HG03108 (cell line): ENCODE results near the gene FUT1.

Experiments used
- ATAC-seq: cut with Tn5 transposase; IDR thresholded peaks from one replicate; pipeline ENCODE4 v1.9.1; 2021; ENCODE audit warnings: moderate library complexity; ENCODE audit not compliant: unreplicated experiment

The FUT1 gene

DNA sequence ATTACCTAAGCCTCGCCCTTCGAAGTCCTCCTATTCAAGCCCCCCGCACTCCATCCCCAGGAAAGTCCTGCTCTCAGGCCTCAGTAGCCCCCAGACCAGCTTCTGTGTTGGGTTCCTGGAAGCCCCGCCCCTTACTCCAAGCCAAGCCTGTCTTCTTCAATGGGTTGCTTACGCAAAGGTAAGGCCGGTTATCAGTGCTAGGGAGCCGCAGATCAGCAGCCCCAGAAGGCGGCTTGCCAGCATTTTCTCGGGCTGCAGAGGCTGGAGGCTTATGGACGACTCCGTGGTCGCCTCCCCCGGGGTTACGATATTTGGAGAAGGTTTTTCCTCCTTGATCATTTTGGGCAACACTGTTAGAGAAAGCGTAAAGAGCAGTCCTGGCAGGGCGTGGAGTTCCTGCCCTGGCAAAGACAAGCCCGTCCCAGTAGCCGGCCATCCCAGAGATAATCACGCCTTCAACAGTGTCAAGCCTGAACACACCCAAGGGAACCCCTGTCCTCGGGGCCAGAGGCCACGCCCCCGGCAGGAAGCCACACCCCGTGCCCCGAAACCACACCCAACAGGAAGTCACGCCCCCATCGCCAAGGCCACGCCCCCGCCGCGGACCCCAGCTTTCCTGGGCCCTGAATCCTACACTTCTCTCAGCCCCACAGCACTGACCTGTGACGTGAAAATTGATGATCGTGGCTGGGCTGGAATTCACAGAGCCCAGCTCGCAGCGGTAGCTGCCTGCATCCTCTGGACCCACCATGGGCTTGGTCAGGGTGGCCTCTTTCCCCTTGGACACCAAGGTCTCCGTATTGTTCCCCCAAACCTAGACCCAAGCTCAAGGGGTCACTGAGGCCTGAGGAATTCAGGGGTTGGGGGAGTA lies 11.1 kb downstream of the FUT1 start:
- ATAC-seq, result no peak

DNA sequence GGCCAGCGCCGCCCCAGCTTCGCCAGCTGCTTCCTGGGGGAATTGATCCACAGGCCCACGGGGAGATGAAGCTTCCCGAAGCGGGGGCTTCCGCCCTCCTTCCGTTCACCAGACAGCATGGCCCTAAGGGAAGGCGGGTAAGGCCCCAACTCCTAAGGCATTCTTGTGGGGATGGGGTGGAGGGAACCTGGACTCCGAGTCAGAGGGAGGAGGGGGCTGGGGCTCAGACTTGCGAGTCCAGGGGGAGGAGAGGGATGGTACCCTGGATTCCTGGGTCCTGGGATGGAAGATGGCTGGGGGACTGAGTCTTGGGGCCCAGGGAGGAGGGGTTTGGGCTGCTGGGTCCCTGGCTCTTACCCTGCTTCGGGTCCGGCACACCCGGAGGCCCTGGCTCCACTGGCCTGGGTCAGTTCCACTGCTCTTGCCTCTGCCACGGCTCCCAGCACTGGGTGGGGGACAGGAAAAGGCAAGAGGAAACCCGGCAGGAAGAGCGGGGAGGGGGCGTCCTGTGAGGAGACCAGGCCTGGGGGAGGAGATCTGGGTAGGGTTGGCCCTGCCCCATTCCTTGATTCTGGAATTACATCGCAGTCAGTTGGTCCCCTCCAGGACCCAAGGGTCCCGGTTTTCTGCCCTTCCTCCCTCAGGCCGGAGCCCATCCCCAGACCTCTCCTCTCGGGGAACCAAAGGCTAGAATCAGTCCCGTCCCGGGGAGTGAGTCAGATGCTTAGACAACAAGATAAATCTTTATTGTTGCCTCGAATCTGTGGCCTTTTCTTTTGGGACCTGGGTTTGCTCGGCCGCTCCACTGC lies 12.1 kb downstream of the FUT1 start, which contains the start of gene RASIP1:
TSS of gene RASIP1 (minus strand) at position 447 of the 809 bp plus-strand sequence. CDS start at position 119, 328 bp downstream.
- no peak for ATAC-seq

DNA sequence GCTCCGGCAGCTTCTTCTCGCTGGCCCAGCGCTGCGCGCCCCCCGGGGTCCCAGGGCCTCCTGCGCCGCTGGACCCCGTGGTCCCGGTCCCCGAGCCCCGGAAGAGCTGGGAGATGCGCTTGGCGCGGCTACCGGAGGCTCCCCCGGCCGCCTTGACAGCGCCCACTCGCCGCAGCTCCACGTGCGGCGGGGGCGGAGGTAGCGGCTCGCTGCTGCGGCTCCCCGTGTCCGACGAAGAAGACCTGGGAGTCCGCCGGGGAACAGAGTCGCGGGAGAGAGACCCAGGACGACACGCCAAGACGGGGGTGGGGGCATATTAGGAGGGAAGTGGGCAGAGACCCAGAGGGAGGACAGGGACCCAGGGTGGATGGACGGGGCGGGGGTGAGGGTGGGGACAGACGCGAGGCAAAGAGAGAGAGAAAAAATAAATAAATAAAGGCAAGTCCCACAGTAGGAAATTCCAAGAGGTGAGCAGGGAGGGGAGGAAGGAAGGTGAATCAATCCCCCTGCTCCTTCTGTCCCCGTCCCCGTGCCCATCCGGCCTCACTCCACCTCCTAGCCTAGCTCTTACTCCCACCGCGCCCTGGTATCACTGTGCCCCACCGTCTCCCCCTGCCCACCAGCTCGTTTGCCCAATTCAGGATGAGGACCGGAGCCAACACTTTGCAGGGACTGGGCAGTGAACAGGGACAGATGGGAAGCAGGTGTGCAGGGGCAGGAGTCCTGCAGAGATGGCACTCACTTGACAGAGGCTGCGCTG lies 12.9 kb downstream of the FUT1 start:
- ATAC-seq, result no peak

DNA sequence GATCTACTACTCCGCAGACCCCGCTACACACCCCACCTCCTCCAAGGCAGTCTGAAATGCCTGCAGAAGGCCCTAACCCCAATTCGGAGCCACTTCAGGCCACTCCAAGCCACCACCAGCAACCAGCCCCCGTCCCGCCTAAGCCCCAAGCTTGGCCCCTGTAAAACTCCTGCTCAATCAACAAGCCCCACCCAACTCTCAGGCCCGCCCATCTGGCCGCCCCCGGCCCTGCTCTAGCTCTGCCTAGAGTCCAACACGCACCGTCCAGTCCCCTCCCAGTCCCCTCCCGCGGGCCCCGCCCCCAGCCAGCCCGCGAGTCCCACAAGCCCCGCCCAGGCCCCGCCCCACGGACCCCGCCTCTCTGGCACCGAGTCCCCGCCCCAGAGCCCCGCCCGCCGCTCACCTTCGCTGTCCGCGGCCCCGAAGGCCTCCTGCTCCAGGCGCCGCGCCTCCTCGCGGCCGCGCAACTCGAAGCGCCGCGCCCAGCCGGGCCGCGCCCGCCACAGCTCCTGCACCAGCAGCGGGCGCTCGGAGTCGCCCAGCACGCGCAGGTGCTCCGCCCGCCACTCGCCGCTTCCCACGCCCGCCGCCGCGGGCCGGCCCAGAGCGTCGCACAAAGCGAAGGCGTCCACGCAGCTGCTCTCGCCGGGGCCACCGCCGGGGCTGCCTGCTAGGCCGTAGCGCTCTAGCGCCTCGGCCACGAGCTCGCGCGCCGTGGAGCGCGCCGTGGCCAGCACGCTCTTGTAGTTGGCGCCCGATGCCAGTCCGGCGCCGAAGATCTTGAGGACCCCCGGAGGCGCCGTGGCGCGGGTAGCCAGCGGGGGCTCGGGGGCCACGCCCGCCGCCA lies 13.7 kb downstream of the FUT1 start:
- ATAC-seq, result peak; percentile 91

DNA sequence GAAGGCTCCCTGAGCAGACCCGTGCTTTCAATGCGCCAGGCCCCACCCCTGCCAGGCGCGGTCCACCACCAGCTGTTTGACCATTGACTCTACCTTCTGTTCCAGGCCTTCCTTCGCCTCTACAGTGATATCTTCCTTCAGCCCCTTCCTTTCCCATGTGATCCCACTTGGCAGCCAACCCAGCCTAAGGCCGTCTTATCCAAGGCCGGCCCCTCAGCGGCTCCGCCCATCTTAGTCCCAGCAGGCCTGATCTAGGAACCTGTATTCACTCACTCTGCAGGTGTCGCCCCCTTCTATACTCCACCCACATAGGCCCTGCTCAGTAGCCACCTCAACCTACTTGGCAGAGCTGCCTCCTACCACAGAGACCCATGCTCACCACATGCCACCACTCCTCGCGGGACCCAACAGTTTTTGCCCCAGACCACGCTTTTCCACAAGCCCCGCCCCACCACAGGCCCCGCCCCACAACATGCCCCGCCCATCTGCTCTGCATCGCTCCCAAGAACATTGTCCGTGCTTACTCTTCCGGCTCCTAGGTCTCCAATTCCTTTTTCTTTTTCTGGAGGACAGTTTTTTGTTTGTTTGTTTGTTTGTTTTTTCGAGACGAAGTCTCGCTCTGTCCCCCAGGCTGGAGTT lies 15.0 kb downstream of the FUT1 start:
- no peak for ATAC-seq

DNA sequence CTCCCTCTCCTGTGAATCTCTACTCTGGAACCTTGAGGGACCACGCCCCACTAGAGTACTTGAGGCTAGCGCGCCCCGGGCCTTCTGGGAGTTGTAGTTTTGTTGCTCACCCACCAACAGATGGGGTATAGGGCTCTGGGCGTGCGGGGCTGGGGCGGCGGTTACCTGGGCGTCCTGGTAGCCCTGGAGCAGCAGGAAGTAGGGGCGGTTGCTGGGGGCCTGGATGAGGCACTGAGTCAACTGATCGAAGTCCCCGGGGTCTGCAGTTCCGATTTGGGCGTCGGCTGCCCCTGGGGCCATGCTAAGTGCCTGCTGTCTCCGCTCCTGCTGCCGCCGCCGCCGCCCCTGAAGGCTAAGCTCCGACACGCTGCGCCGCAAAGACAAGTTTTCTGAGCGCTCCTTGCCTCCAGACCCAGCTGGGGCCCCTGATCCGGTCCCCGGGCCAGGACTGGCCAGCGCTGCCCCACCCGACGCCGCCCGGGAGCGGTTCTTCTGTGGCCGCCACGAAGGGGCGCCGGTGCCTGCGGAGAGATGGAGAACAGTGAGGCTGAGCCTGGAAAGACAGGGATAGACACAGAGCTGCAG lies 17.3 kb downstream of the FUT1 start:
- ATAC-seq, result no peak

DNA sequence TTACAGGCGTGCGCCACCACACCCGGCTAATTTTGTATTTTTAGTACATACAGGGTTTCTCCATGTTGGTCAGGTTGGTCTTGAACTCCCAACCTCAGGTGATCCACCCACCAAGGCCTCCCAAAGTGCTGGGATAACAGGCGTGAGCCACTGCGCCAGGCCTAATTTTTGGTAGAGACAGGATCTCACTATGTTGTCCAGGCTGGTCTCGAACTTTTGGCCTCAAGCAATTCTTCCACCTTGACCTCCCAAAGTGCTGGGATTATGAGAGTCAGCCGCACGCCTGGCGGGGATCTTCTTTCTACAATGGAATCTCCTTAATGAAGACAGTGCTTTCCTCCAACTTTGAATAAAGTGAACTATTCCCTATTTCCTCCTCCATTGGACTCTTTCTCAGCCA lies 17.8 kb downstream of the FUT1 start:
- ATAC-seq, result no peak

DNA sequence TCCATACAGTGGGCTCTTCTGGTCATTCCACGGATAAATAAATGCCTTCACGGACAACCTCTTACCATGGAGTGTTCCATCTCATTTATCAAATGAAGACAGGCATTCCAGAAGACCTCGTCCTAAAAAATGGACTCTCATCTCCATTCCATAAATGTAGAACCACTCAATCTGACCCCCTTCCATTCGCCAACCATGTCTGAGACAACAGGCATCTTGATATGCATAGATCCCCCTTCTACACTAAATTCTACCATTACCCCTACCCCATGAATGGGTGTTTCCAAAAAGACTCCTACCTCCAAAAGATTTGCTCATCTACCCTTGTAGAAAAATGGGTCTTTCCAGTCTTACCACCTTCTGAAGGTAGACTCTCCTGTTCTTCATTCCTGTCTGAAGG lies 21.0 kb downstream of the FUT1 start:
- ATAC-seq, result no peak

DNA sequence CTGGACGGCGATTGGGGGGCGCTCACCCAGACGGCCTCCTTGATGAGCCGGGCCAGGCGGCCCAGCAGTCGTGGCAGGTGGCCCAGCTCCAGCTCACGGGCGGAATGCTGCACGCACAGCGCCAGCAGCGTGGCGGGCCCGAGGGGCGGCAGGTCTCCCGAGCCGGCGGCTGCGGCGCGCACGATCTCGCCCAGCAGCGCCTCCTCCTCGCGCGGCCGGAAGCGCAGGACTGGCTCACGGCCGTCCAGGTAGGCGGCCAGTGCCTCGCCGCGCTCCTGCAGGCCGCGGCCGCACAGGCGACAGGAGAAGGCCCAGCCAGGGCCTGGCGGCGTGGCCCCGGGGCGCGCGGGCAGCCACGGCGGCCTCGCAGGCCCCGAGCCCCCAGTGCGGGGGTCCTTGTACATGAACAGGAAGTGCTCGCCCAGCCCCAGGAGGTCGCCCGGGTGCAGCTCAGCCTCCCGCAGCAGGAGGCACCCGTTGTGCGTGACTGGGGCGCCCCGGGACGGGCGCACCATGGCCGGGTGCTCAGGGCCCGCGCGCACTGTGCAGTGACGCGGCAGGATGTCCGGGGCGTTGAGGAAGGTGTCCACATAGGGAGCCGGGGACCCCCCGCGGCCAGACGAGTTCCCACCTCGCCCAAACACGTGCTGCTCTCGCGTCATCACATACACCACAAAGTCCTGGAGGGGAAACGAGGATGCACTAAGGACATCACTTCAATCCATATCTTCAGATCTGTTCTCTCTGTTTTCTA lies 23.4 kb downstream of the FUT1 start:
- no peak for ATAC-seq

DNA sequence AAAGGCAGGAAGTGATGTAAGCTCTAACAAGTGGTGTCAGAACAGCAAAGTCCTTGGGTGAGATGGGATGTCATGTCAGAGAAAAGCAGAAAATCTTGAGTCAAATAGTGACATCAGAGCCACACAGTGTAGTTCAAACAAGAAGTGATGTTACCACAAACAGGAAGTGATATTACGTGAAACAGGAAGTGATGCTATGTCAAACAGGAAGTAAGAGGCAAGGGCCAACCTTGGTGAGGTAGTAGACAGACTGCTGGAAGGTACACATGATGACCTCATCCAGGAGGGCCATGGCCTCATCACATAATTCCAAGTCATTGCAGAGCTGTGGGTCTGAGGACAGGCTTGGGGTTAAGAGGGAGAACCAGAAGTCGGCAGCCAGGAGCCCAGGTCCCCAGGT lies 25.9 kb downstream of the FUT1 start:
- ATAC-seq, result no peak

DNA sequence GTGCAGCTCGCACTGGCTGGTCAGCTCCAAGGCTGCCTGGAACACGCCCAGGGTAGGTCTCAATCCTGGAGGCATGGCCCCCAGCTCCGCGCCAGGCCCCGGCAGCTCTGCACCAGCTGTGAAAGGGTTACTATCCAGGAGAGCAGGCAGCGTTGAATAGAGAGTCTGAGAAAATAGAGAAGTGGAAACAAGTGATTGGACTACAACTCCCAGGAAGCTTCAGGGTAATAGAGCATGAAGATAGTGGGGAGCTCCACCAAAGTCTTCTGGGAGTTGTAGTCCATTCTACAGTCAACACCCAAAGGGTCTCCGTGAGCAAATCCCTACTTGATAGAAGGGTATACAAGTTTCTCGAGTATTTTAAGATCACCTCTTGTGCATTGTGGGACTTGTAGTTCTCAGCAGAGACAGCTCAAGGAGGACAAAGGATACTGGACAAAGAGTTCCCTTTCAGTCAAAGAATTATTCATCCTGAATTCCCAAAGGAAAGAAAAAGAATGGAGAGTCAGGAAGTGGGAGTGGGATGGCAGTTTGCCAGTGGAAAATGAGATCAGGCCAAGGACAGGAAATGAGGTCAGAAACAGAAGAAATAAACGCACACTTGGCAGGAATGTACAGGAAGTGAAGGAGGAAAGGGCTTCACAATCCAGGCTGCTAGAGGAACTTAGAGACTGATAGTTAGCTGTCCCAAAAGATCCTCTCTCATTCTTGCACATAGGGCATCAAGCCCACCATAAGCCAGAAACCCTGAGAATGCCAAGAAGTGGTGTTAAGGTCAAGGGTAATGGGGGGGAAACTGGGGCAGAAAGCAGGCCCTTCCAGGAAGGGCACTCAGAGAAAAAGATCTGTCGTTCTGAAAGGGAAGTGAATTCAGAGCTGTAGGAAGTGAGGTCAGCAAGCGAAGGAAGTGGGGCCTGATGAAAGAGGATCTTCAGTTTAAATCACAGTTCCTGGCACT lies 27.4 kb downstream of the FUT1 start:
- no peak for ATAC-seq

DNA sequence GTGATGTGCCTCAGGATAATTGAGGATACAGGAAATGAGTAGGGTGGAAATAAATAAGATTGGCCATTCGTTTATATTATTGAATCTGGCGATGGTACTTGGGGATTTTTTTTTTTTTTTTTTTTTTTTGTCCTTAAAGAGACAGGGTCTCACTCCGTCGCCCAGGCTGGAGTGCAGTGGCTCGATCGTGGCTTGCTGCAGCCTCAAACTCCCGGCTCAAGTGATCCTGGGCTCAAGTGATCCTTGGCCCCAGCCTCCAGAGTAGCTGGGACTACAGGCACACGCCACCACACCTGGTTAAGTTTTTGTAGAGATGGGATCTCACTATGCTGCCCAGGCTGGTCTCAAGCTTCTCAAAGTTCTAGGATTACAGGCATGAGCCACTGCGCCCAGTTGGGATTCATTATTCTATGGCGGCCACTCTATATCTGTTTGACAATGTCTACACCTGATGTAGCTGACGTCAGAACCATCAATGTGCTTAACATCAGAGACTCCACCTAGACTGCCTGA lies 30.2 kb downstream of the FUT1 start:
- ATAC-seq, result no peak

DNA sequence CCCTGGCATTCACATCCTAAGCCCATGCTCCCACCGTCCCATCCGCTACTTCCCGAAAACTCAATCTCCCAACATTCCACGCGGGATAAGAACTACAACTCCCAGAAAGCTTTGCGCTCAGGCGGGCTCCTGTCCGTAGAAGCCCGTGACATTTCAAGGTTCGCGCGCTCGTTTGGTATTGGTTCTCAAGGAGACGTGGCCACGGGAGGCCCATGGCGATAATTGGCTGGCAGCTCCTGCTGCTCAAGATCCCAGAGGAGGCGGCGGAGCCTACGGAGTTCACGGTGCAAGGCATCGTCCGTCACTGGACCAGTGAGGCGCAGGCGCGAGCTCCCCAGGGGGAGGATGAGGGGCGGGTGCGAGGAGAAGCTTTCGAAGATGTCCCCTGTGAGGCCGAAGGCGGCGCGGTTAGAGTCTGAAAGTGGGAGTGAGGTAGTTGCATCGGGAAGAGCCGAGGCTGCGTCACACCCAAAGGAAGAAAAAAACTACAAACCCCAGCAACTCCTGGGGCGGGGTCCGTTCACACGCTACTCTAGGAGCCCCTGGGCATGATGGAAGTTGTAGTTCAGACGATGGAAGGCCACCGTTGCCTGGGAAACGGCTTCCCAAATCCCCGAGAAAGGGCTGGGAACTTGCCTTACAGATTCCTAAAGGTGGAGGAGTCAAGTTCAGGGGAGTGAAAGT lies 31.7 kb downstream of the FUT1 start:
- peak; percentile 77 for ATAC-seq

DNA sequence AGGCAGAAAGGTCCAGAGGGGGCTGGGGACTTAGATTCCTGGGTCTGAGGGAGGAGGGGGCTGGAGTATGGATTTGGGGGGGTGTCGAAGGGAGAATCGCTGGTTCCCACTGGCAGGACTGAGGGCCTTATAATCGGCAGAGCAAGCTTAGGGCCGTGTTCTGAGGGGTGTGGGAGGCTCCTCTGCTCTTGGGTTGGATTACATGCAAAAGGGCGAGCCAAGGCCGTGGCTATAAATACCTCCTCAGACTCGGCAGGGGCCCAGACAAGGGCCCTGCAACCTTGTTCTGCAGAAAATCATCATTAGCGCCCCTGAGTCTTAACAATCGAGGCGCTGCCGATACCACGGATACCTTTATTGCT lies 32.2 kb downstream of the FUT1 start:
- no peak for ATAC-seq

DNA sequence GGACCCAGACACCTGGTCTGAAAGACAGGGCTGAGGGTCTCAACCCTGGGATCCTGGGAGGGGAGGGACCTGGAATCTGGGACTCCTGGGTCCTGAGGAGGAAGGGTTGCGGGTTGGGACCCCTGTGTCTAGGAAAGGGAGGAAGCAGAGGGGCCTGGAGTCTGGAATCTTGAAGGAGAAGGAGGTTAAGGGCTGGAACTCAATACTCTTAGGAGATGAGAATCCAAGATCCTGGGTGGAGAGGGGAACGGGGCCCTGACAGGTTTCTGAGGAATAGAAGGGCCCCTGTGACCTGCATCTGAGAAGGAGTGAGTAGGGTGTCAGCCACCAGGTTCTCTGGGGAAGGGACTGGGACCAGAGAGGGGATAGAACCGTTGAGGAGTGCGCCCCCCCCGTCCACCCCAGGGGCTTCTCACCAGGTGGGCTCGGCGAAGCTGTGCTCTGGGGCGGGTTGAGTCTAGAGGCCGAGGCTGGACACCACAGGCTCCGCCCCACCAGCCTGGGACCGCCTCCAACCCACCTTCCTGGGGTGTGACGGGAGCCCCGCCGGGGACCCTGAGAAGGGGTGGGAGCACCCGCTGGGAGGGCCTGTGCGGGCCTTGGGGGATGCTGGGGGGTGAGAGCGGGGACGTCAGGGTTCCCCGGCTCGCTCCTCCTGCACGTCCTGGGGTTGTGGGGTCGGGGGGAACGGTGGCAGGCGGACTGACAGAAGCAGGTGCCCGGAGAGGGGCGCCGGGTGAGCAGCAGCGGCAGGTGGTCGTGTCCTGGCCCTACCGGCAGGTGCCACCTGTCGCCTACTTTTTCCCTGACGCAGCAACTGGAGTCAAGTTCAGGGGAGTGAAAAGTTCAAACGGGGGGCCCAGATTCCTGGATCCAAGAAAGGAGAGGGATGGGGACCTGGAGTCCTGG lies 32.9 kb downstream of the FUT1 start, which contains the start of gene MAMSTR:
TSS of gene MAMSTR (minus strand) at position 463 of the 909 bp plus-strand sequence. CDS start 694 bp downstream, outside the sequence.
- ATAC-seq, result no peak
